GM19240 (cell line): Measurements from ENCODE around the gene AKAP6.
"Not testable (repeated sequence)": the region's sequence is repeated elsewhere in the genome, so short reads cannot be mapped to it uniquely, and the experiment has no call there.

Source experiments
- DNase-seq: peaks from one replicate; pipeline ENCODE4 v3.0.0; 2011; ENCODE audit warnings: low spot score; ENCODE audit not compliant: insufficient read length

The AKAP6 gene

DNA sequence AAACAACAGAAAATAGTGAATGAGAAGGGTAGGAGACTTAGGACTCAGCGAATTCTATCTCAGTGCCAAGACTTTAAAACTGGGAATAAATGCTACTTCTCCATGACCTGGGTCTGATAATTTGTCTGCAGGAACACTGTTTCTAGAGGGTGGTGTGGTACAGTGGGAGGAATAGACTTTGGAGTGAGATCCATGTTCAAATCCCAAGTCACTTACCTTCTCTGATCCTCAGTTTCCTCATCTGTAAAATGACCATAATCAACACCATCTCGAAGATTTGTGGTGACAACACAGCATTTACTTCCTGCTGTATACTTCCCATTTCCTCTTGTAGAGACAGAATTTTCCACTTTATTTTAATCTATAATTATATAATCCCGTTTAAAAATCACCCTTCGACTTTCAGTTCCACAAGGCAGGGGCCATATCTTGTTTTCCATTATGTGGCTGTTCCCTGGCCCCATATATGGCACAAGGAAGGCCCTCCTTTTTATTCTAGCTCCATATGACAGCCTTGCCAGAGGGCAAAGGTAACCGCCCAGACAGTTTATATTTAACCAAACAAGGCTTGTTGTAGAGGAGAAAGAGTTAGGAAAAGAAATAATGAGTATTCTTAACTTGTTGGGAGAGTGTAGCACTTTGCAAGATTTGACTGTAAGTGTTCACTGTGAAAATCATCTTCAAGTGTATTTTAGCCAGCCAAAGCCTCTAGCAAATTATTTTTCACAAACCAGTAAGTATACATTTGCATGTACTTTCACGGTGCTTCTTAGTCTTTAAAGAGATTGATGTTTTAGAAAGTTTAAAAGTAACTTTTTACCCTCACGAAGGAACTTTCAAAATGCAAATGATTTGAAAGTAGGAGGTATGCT, 243.1 kb downstream of the AKAP6 start:
- DNase-seq = no peak

DNA sequence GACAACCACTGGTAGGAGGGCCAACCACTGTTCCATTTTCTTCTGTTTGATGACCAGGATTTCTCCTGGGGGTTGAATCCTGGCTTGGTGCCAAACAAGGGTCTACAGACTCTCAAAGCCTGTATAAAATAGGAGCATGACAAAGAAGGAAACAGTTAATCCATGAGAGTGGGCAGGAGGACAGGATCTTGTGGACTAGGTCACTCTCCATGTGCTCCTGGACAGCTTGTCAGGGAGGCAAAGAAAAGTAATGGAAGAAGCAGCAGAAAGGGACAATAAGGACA, 243.7 kb downstream of the AKAP6 start:
- no peak for DNase-seq

DNA sequence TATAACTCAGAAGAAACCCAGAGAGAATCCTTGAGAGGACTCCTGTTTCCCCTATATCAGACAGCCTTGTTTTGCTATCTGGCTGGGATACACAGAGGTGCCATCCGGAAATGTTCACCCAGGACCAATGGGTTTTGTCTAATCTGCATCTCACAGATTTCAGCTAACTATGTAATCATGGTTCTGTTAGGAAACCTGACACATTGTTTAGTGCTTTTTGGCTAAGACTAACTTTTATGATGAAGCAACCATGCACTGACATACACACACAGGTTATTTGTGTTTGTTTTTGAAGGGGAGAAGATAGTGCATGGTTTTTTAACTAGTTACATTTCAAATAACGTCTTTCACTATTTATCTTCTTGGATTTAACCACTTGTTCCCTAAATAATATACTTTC, 245.2 kb downstream of the AKAP6 start:
- no peak for DNase-seq

DNA sequence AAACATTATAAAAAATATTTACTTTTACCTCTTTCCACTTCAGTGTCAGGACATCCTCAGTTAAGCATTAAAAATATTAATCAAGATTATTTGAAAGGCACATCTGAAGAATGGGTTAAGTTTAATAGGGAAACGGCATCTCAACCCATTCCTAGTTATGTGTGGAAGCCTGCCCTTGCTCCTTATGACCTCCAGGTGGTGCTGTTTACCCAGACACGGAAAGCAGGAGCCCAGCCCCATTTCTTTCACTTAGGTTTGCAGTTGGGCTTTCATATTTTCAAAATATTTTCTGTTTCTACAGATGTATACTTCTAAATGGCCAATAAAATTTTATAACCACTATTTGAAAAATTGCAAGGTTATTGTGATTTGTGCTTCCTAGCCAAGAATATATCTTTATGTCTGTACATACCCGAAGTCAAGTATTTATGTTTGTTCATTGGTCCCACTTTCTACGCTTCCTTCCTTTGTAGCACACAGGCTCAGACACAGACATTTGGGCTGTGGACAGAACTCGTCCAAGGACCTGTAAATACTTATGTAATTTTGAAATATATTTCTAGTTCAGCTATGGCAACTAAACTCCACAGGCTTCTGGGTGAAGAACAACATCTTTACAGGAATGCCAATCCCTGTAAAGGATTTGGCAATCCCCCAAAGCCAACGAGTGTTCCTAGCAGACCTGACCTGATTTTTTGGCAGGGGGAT, 247.1 kb downstream of the AKAP6 start:
- DNase-seq = no peak

DNA sequence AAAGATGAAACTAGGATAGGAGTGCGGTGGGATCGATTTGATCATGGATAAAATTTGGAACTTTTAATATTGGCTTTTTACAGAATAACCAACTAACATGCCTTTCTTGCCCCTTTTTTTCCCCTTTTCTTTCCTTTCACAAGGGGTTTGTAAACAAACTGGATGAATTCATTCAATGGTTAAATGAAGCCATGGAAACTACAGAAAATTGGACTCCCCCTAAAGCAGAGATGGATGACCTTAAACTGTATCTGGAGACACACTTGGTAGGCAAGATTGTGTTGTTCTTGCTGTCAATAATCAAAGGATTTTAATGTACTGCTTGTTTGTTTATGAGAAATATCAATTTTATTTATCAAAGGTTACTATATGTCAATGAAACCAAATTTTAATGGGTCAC, 247.9 kb downstream of the AKAP6 start:
- DNase-seq = no peak

DNA sequence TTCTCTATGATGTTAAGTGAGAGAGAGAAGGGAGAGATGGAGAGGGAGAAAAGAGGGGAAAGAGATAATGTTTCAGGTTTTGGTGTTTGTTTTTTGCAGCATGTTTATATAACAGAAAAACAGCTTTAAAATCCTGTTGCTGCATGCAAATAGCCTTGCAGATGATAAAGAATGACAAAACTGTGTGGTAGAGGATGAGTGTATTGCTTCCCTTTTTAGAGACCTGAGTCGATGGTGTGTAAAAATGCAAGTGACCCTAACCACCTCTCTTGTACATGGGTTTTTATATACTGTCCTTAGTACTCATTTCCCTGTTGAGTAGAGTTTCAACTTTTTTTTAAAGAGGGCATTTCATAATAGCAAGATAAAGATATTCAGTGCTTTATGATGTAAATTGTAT, 249.1 kb downstream of the AKAP6 start:
- no peak for DNase-seq

DNA sequence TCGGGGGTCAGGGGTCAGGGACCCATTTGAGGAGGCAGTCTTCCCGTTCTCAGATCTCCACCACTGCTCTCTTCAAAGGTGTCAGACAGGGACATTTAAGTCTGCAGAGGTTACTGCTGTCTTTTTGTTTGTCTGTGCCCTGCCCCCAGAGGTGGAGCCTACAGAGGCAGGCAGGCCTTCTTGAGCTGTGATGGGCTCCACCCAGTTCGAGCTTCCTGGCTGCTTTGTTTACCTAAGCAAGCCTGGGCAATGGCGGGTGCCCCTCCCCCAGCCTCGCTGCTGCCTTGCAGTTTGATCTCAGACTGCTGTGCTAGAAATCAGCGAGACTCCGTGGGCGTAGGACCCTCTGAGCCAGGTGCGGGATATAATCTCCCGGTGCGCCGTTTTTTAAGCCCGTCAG, 254.3 kb downstream of the AKAP6 start:
- not testable (repeated sequence) for DNase-seq

DNA sequence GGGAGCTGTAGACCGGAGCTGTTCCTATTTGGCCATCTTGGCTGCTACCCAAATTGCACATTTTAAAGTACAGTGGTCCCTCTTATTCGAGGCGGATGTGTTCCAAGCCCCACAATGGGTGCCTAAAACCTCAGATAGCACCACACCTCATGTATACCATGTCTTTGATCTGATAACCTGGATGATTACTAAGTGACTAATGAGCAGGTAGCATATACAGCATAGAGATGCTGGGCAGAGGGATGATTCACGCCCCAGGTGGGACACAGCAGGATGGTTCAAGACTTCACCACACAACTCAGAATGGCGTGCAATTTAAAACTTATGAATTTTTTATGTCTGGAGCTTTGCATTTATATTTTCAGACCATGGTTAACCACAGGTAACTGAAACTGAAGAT, 255.0 kb downstream of the AKAP6 start:
- DNase-seq = no peak

DNA sequence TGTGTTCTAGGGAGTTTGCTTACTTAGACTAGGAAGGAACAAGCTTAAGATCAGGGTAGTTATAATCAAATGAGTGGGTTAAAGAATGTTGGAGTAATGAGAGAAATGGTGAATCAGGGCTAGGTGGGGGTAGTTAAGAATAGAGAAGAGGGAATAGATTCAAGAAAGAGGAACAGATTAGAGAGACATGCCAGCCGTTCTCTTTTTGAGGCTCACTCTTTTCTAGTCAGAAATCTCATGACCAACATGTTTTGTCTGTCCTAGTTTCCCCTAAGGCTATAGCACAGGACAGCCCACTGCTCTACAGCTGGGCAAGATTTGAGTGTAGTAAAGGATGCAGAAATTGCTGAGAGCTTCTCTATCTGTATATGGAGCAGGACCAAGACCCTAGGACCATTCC, 258.4 kb downstream of the AKAP6 start:
- DNase-seq = no peak

DNA sequence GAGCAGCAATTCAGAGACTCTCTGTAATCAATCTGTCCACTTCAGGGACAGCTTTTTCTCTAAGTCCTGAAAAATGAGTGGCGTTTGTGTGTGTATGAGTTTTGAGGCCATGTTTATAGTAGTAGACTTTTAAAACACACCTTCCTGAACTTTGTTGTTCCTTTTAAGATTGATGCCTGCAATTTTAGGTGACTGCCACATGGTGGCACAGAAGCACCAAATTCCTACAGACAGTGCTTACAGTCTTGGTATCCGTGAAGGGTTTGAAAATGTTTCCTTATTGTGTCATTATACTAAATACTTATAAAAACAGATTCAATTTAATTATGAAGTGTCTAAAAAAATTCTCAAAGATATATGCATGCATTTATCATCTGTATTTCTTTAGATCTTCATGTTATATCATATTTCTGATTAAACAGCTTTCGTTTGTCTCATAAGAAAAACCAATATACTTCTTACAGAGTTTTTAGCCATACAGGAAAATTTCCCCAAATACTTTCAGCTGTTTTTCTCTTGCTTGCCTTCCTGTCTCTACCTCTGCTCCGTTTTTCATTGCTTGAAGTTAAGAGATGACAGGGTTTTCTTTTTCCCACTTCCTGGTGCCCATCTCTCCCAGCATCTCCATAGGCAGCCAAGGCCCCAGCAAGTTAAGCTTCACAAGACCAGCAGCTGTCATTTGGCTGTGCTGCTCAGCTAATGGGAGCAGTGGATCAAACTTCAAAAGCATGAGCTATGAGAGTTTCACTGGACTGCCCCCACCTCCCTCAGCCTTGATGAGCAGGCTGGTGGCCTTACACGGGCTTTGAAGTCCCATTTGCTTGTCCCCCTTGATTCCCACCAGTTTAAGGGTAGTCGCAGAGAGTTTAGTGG, 259.6 kb downstream of the AKAP6 start:
- no peak for DNase-seq

DNA sequence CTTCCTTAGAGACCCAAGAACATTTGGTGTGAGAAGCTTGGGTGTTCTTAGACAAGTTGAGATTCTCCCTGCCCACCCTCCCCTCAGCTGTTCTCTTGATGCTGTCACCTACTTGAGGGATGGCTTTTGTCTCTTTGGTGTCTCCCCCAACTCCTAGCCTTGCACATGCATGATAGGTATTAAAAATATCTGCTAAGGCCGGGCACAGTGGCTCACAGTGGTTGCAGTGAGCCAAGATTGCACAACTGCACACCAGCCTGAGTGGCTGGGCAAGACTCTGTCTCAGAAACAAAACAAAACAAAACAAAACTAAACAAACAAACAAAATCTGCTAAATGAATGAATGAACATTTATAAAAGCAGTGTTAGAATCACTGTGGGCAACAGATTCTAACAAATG, 261.1 kb downstream of the AKAP6 start:
- no peak for DNase-seq

DNA sequence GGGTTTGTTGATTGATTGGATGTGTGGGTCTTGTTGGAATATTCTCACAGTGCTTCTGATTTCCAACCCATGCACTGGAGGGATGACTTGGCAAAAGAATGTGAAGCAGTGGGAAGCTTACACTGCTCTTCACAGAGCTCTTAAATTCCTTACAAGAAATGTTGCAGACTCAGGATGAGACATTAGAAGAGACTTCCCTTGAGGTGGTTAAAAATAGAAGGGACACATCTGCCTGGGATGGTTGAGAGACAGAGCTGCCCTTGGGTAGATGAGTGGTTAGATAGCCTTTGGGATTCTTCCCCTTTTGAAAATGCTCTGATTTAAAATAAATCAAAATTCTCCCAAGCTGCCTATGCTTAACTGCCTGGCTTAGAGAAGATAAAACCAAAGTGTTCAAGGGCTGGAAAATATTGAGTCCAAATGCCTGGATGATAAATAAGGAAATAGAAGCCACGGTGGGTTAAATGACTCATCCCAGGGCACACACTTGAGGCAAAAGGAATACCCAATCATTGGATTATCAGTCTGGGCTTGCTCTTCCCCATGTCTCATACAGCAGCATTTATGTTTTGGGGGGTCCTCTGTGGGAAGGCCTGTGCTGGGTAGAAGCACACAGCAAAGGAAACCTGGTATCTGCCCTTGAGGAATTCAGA, 264.3 kb downstream of the AKAP6 start:
- DNase-seq = no peak

DNA sequence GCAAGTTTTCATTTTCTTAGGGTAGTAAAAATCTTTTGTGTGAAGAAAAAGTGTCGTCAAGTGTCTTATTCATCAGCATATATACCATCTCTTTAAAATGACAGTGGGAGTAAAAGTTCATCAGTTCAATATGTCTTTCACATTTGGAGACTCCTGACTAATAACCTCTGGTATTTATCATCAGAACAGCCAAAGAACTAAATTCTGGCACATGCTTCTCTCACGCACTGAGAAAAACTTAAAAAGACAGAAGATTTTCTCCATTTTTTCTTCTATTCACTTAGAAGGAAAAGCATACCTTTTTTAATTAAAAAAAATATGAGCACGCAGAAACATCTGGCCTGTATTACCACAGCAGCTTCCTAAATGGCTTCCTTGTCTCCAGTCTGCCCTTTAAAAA, 265.7 kb downstream of the AKAP6 start:
- DNase-seq = no peak

DNA sequence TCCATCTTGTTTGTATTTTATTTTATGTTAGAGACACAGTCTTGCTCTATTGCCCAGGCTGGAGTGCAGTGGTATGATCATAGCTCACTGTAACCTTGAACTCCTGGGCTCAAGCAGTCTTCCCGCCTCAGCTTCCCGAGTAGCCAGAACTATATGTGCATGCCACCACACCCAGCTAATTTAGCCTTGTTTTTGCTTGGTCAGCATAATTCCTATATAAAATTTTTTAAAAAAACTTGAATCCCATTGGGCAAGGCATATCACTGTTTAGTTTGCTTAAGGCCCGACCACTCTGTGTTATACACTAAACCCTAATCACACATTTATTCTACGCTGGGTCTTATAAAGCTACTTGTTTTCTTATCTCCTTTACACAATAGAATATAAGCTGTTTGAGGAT, 266.4 kb downstream of the AKAP6 start:
- DNase-seq = no peak

DNA sequence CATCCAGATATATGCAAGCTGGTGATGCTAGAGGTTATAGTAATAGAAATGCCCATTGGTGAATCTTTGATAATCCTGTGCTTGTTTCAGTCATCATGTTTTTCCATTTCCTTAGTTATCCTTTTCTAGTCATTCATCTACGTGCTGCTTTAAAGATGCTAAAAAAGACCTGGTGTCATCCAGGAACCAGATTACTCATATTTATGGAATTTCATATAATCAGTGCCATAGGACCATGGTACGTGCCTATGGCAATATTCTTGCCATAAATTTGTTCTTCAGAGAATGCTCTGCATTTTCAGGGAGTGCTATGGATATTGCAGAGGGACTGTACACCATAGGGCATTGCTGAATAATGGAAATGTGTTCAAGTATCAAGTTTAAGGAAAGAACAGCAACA, 267.3 kb downstream of the AKAP6 start:
- DNase-seq = no peak

DNA sequence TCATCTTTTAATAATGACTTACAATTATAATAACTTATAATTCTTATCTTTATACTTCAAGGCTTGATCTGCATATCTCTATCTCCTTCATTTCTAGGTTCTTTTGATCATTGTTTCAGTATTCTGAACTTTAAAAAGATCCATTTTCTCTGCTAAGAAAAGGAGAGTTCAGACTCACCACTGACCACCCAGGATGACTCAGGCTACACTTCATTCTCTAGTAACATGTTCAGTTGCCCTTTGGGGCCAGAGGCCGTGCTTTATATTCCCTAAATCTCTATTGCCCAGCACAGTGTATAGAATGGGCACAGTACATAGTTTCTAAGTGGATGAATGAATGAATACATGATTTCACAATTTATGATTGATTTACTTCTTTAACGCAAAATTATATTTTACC, 268.7 kb downstream of the AKAP6 start:
- DNase-seq = no peak

DNA sequence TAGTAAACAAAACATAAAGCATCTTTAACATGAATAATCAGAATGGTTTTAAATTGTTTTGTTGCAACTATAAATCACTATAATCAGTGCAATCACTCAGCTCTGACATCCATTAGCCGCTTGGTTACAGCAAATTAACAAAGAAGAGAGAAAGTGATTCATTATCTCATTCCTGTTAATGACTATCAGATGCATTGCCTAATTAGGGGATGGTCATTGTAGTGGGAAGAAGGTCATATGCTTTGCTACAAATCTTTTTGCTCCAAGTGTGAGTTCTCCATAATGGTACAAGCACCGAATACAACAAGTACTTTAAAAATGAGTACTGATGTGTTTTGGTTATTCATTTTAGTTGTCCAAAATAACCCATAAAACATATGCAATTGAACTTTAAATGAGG, 272.0 kb downstream of the AKAP6 start:
- no peak for DNase-seq

DNA sequence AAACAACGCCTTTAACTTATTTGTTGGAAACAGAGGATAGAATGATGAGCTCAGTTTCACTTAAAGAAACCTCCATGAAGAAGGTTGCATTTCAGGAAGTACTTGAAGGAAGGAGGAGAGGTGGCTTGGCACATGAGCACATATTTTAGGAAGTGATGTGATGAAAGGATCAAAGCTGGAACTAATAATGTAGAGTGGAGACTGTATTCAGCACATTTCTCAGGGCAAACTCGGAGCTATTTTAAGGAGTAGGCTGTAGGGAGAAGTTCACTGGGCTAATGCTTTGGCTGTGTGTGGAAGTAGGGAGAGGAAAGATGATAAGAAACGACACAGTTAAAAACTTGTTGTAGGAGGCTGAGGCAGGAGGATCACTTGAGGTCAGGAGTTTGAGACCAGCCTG, 272.8 kb downstream of the AKAP6 start:
- DNase-seq = no peak

DNA sequence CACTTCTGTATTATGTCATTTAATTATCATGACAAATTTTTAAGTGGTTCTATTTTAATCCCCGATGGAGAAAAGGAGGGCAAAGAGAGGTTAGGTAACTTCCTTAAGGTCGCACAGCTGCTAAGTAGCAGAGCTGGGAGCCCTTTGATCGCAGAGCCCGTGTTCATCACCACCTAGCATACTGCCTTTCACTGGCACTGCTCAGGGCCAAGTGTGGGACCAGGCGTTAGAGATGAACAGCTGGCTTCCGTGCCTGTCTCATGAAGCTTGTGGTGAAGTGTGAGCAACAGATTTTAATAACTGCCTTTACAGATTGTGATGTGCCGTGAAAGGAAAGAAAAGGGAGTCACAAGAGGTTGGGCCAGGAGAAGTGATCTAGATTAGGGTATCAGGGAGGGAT, 273.6 kb downstream of the AKAP6 start:
- no peak for DNase-seq

DNA sequence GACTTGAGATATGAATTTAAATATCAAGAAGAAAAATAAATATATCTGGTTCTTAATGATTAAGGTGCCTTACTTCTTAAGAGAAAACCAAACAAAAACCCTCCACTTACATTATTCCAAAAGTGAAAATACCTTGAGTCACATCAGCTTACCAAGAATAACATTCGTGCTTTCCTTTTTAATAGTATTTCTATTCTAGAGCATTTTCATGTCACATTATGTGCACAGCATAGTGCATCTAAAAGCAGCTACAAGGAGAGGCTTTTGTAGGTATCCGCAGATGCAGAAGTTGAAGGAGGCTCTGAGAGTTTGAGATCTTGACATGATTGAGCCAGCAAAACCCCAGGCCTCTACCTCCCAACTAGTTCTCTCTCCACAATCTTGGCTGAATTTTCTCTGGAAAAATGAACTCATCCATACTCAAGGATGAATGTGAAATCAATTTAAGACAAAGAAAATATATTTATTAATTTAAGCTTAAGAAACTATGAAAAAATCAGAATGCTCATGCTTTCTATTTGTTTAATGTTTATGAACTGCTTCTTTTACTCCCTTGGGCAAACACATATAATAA, 275.0 kb downstream of the AKAP6 start:
- no peak for DNase-seq

DNA sequence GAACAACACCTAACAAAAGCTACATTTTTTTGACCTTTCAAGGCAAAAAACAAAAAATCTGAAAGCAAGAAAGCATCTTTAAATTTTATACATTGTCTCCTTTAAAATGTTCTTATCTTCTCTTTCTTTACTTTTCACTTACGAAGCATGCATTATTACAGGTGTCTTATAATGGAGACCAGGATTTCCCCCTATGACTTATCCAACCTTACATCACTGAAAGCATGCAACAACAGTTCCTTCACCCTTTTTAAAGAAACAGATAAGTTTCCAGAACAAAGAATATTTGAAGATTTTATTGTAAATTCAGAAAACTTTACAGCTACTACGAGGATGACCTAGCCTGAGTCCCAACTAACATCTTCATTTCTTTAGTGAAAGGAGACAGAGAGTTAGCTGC, 277.2 kb downstream of the AKAP6 start:
- DNase-seq = no peak
